CD14-positive monocyte (primary cell): ENCODE measurements around the gene NELL1. TPM values are rescaled to one million over a fixed set of nuclear protein-coding genes. Genes with fewer than 3 reads are reported as not detected.

Experiments
- DNase-seq, 3 donors: peaks; one replicate each; pipeline ENCODE4 v3.0.0-alpha.2; 2011 to 2022
- H2AFZ ChIP-seq: 2 replicates; pipeline ENCODE4 v1.6.0; 2012; ENCODE audit warnings: mild to moderate bottlenecking, low read depth, low read length, inconsistent platforms; ENCODE audit not compliant: insufficient read depth, poor library complexity, severe bottlenecking
- H3K27ac ChIP-seq, 2 donors: 1 replicate in 1 of 2; 2 replicates in 1 of 2; pipeline ENCODE4 v1.5.1; 2012 to 2013; ENCODE audit warnings: low read length in 2 of 2, control low read depth in 1 of 2, inconsistent platforms in 1 of 2, low read depth in 1 of 2, mild to moderate bottlenecking in 1 of 2
- H3K27me3 ChIP-seq, 2 donors: one replicate each; pipeline versions ENCODE4 v1.6.0 to v1.6.1; 2011 to 2013; ENCODE audit warnings: low read length in 2 of 2; ENCODE audit not compliant: control insufficient read depth in 2 of 2, insufficient read depth in 2 of 2
- H3K36me3 ChIP-seq, 2 donors: replicated peaks in 1 of 2; 1 replicate in 1 of 2; 2 replicates in 1 of 2; pipeline versions ENCODE4 v1.5.1 to v1.6.1; 2012 to 2013; ENCODE audit warnings: low read length in 2 of 2, control low read depth in 1 of 2, inconsistent platforms in 1 of 2, mild to moderate bottlenecking in 1 of 2; ENCODE audit not compliant: insufficient read depth in 2 of 2, control insufficient read depth in 1 of 2
- H3K4me1 ChIP-seq, 2 donors: 1 replicate in 1 of 2; 2 replicates in 1 of 2; pipeline versions ENCODE4 v1.5.1 to v1.6.1; 2012 to 2013; ENCODE audit warnings: low read length in 2 of 2, control low read depth in 1 of 2, inconsistent platforms in 1 of 2, mild to moderate bottlenecking in 1 of 2, moderate library complexity in 1 of 2; ENCODE audit not compliant: insufficient read depth in 2 of 2, control insufficient read depth in 1 of 2
- H3K4me2 ChIP-seq: replicated peaks from 2 replicates; pipeline ENCODE3; 2012; ENCODE audit warnings: low read length, moderate library complexity, mild to moderate bottlenecking; ENCODE audit not compliant: poor library complexity, severe bottlenecking; ENCODE audit errors: extremely low read depth
- H3K4me3 ChIP-seq, 3 experiments: fragments of 200-600 bp in 1 of 3; sonication (generic) in 1 of 3; replicated peaks in 1 of 3; 1 replicate in 2 of 3; 2 replicates in 1 of 3; pipeline ENCODE4 v1.5.1; 2011 to 2013; ENCODE audit warnings: low read length in 3 of 3, mild to moderate bottlenecking in 3 of 3, control low read depth in 2 of 3, low read depth in 2 of 3, inconsistent platforms in 1 of 3, moderate library complexity in 1 of 3
- H3K79me2 ChIP-seq: 2 replicates; pipeline ENCODE4 v1.6.0; 2012; ENCODE audit warnings: mild to moderate bottlenecking, control low read depth, inconsistent platforms, low read length, moderate library complexity; ENCODE audit not compliant: insufficient read depth
- H3K9ac ChIP-seq: 2 replicates; pipeline ENCODE4 v1.6.0; 2017; ENCODE audit warnings: low read length, mild to moderate bottlenecking; ENCODE audit not compliant: insufficient read depth, poor library complexity, severe bottlenecking
- H3K9me3 ChIP-seq, 2 donors: replicated peaks in 1 of 2; 1 replicate in 1 of 2; 2 replicates in 1 of 2; pipeline versions ENCODE4 v1.5.1 to v1.6.1; 2012 to 2013; ENCODE audit warnings: low read length in 2 of 2, control low read depth in 1 of 2; ENCODE audit not compliant: control insufficient read depth in 1 of 2, insufficient read depth in 1 of 2
- H4K20me1 ChIP-seq: 2 replicates; pipeline ENCODE4 v1.6.0; 2012; ENCODE audit warnings: mild to moderate bottlenecking, low read length, control low read depth, moderate library complexity; ENCODE audit not compliant: insufficient read depth
- H3K27ac Mint-ChIP-seq, 7 donors: one replicate each; pipeline ENCODE4 v1.8.0; 2020; ENCODE audit warnings: mild to moderate bottlenecking in 7 of 7, mixed read lengths in 7 of 7, moderate library complexity in 6 of 7, inconsistent platforms in 2 of 7
- H3K27me3 Mint-ChIP-seq, 3 donors: one replicate each; pipeline ENCODE4 v1.8.0; 2021 to 2022; ENCODE audit warnings: low read depth in 3 of 3, mild to moderate bottlenecking in 3 of 3, mixed read lengths in 3 of 3, moderate library complexity in 3 of 3, inconsistent platforms in 1 of 3
- H3K36me3 Mint-ChIP-seq, 2 donors: one replicate each; pipeline ENCODE4 v1.8.0; 2020; ENCODE audit warnings: mixed read lengths in 2 of 2, inconsistent platforms in 1 of 2, mild to moderate bottlenecking in 1 of 2
- H3K4me1 Mint-ChIP-seq: one replicate; pipeline ENCODE4 v1.8.0; 2020; ENCODE audit warnings: mild to moderate bottlenecking, mixed read lengths
- H3K4me3 Mint-ChIP-seq, 2 donors: one replicate each; pipeline ENCODE4 v1.8.0; 2020; ENCODE audit warnings: mild to moderate bottlenecking in 2 of 2, mixed read lengths in 2 of 2, moderate library complexity in 1 of 2
- H3K9me3 Mint-ChIP-seq, 7 donors: one replicate each; pipeline ENCODE4 v1.8.0; 2020 to 2022; ENCODE audit warnings: mixed read lengths in 7 of 7, mild to moderate bottlenecking in 6 of 7, moderate library complexity in 6 of 7, inconsistent platforms in 2 of 7
- CTCF ChIP-seq: fragments of 200-600 bp; IDR thresholded peaks from one replicate; pipeline ENCODE4 v1.8.0; 2022; ENCODE audit warnings: antibody characterized with exemption, mild to moderate bottlenecking
- WGBS: methylation state at CpG from one replicate; pipeline ENCODE4 v1.1.5; 2013; ENCODE audit warnings: missing lambda C conversion rate; ENCODE audit not compliant: insufficient coverage; 5-methylcytosine and 5-hydroxymethylcytosine counted together
- intact Hi-C, 2 donors: fragments of 100-400 bp; cut with micrococcal nuclease; formaldehyde crosslinking; loops; one replicate each; pipeline versions ENCODE4 v1.15.0 to v1.15.1; 2023
- polyA plus RNA-seq, 3 donors: library from polyadenylated mRNA; depleted of rRNA in 1 of 3; unstranded in 2 of 3; stranded (reverse) in 1 of 3; fragments of 300-500 nt in 2 of 3; fragments of >200 nt in 1 of 3; fragmentation: Illumina TruSeq in 2 of 3; gene quantifications; 1 replicate in 2 of 3; 2 replicates in 1 of 3; pipeline ENCODE4 v1.2.3, GENCODE V29; 2012 to 2021

Gene NELL1
- polyA plus RNA-seq, 3 donors, result not detected

DNA sequence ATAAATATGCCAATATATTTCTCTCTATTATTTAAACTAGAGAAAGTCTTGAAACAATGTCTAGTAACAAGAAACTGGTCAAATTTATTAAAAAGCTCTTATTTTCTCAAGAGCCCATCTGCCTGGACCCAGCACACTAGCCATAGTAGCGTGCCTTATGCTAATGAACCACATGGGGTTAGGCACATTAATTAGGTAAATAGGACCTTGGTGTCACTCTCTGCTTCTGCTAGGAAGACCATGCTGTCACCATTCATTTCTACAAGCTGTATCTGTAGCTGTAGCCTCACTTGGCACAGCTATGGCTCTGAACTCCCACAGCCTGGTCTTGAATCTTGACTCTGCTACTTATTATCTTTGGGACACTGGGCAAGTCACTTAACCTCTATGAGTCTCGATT is 390.5 kb downstream of the NELL1 start:
- Mint-ChIP-seq H3K4me1 (no peaks in the 10 kb centered on the region), H3K4me3 (no peak overlapping the region), H3K27ac (no peak overlapping the region), H3K27me3 (peaks cover 0 to 2% (median 0%) of the 10 kb centered on the region in 3 donors), H3K9me3 (peaks cover 4 to 19% (median 6%) of the 10 kb centered on the region in 7 donors), H3K36me3 (no peaks in the 10 kb centered on the region)
- no peak for DNase-seq
- no peaks in the 10 kb centered on the region for H4K20me1 ChIP-seq
- no peak overlapping the region for H3K27ac ChIP-seq
- H3K4me2 ChIP-seq, result no peak overlapping the region
- H3K9me3 ChIP-seq, result peaks cover 7% of the 10 kb centered on the region in 2 donors
- H3K79me2 ChIP-seq, result no peaks in the 10 kb centered on the region
- intact Hi-C loops, result no loop called here
- no peak for TF ChIP-seq CTCF
- H2AFZ ChIP-seq, result no peak overlapping the region
- H3K4me1 ChIP-seq, result no peaks in the 10 kb centered on the region
- H3K4me3 ChIP-seq, result no peak overlapping the region
- H3K27me3 ChIP-seq, result no peaks in the 10 kb centered on the region
- no peaks in the 10 kb centered on the region for H3K36me3 ChIP-seq
- H3K9ac ChIP-seq, result no peak overlapping the region
- no CpG with 5 or more reads among the region's 2 CpGs for WGBS

- H3K9ac ChIP-seq, result no peak overlapping the region
- H4K20me1 ChIP-seq, result no peaks in the 10 kb centered on the region
- Mint-ChIP-seq H3K9me3 (peaks cover 6 to 14% (median 7%) of the 10 kb centered on the region in 7 donors), H3K27ac (no peak overlapping the region), H3K27me3 (no peaks in the 10 kb centered on the region), H3K36me3 (no peaks in the 10 kb centered on the region), H3K4me1 (no peaks in the 10 kb centered on the region), H3K4me3 (no peak overlapping the region)
- H3K4me3 ChIP-seq, result no peak overlapping the region
- no peaks in the 10 kb centered on the region for H3K27me3 ChIP-seq
- no peak overlapping the region for H3K4me2 ChIP-seq
- no peaks in the 10 kb centered on the region for H3K36me3 ChIP-seq
- H3K4me1 ChIP-seq, result no peaks in the 10 kb centered on the region
- H2AFZ ChIP-seq, result no peak overlapping the region
- intact Hi-C loops, result no loop called here
- peaks cover 7% of the 10 kb centered on the region in 2 donors for H3K9me3 ChIP-seq
- no CpG with 5 or more reads among the region's 2 CpGs for WGBS
- no peak for DNase-seq
- no peak overlapping the region for H3K27ac ChIP-seq
- TF ChIP-seq CTCF, result no peak
- no peaks in the 10 kb centered on the region for H3K79me2 ChIP-seq
Measured at GRCh38 chr11:21066030-21066429, 396.6 kb downstream of the NELL1 start.
